Type B pancreatic cell (in vitro differentiated cells): ENCODE data around the gene BCAN. TPM values are rescaled to one million over a fixed set of nuclear protein-coding genes. Genes with fewer than 3 reads are reported as not detected.

ENCODE experiments used
- DNase-seq: peaks from one replicate; pipeline ENCODE4 v3.0.0; 2021; ENCODE audit warnings: mixed read lengths; ENCODE audit not compliant: unreplicated experiment; ENCODE audit errors: extremely low spot score
- H3K27ac Mint-ChIP-seq: 2 replicates; pipeline ENCODE4 v1.8.0; 2021; ENCODE audit warnings: mild to moderate bottlenecking, mixed read lengths
- H3K27me3 Mint-ChIP-seq: 2 replicates; pipeline ENCODE4 v1.8.0; 2021; ENCODE audit warnings: mixed read lengths
- H3K36me3 Mint-ChIP-seq: 2 replicates; pipeline ENCODE4 v1.8.0; 2021; ENCODE audit warnings: mixed read lengths
- H3K4me1 Mint-ChIP-seq: one replicate; pipeline ENCODE4 v1.8.0; 2021; ENCODE audit warnings: mixed read lengths; ENCODE audit not compliant: unreplicated experiment
- H3K4me3 Mint-ChIP-seq: 2 replicates; pipeline ENCODE4 v1.8.0; 2021; ENCODE audit warnings: mild to moderate bottlenecking, mixed read lengths
- H3K9me3 Mint-ChIP-seq: 2 replicates; pipeline ENCODE4 v1.8.0; 2021; ENCODE audit warnings: mixed read lengths
- CTCF ChIP-seq: fragments of 200-600 bp; sonication (generic); conservative IDR thresholded peaks from 2 replicates; pipeline ENCODE4 v1.5.0; 2021; ENCODE audit warnings: antibody characterized with exemption, mild to moderate bottlenecking
- total RNA-seq: library from RNA; stranded (reverse); gene quantifications from 2 replicates; pipeline ENCODE4 v1.2.1, GENCODE V29; 2021; ENCODE audit warnings: low replicate concordance

BCAN gene
- total RNA-seq, 1 donor from 2014 or later = 12.6 TPM

DNA sequence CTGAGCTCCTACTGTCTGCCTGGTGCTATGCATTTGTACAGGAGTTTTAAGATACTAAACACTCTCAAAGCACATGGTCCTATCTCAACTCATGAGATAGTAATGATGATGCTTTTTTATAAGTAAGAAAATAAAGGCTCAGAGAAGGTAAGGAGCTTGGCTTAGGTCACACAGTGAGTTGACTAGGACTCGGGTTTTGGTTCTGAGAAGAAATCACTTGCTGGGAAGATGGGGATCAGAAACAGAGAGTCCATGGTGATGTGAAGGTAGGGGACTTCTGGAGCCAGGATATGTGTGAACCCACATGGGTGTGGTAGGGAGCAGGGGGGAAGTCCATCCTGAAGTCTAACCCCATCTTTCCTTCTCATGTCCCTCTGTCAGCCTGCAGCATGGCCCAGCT lies 3.7 kb downstream of the BCAN start:
- Mint-ChIP-seq H3K4me3 (no peak overlapping the region), H3K4me1 (peaks cover 5% of the 10 kb centered on the region), H3K9me3 (no peaks in the 10 kb centered on the region), H3K27me3 (peaks cover 91% of the 10 kb centered on the region), H3K36me3 (no peaks in the 10 kb centered on the region), H3K27ac (no peak overlapping the region)
- TF ChIP-seq CTCF = no peak
- DNase-seq = no peak

DNA sequence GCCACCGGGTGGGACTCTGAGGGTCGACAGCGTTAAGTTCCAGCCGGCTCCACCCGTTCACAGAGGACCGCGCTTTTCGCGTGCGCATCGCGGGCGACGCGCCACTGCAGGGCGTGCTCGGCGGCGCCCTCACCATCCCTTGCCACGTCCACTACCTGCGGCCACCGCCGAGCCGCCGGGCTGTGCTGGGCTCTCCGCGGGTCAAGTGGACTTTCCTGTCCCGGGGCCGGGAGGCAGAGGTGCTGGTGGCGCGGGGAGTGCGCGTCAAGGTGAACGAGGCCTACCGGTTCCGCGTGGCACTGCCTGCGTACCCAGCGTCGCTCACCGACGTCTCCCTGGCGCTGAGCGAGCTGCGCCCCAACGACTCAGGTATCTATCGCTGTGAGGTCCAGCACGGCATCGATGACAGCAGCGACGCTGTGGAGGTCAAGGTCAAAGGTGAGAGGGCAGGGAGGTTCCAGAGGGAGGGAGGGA lies 4.9 kb downstream of the BCAN start:
- TF ChIP-seq CTCF = no peak
- Mint-ChIP-seq H3K9me3 (no peaks in the 10 kb centered on the region), H3K4me3 (no peak overlapping the region), H3K27ac (no peak overlapping the region), H3K4me1 (peaks cover under 1% of the 10 kb centered on the region), H3K27me3 (peaks cover 89% of the 10 kb centered on the region), H3K36me3 (no peaks in the 10 kb centered on the region)
- no peak for DNase-seq

GRCh38 chr1:156647351-156647750 lies 5.4 kb downstream of the BCAN start:
- no peak overlapping the region for H3K27ac Mint-ChIP-seq
- H3K36me3 Mint-ChIP-seq = no peaks in the 10 kb centered on the region
- no peak for TF ChIP-seq CTCF
- peaks cover 92% of the 10 kb centered on the region for H3K27me3 Mint-ChIP-seq
- no peak for DNase-seq
- H3K4me1 Mint-ChIP-seq = no peaks in the 10 kb centered on the region
- H3K4me3 Mint-ChIP-seq = no peak overlapping the region
- peaks cover 5% of the 10 kb centered on the region for H3K9me3 Mint-ChIP-seq

GRCh38 chr1:156648496-156648895 lies 6.6 kb downstream of the BCAN start:
- Mint-ChIP-seq H3K36me3 (no peaks in the 10 kb centered on the region), H3K9me3 (peaks cover 5% of the 10 kb centered on the region), H3K4me1 (no peaks in the 10 kb centered on the region), H3K27ac (no peak overlapping the region), H3K4me3 (no peak overlapping the region), H3K27me3 (peaks cover 89% of the 10 kb centered on the region)
- no peak for TF ChIP-seq CTCF
- no peak for DNase-seq

DNA sequence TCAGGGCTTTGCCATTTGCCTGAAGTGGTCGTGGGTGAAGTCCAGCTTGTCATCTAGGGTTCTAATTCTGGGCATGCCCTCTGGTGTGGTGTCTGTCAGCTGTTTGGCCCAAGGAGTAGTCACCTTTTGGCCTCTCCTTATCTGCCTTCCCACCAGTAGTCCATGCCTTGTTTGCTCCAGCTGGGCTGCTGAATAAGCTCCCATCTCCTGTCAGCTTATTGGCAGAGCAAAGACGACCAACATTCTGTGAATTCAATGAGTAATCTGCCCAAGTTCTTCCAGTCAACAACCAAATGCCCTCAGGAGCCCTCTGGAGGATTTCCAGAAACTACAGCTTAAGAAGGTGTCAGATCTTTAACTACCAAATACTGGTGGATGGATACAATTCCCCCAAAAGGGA lies 7.0 kb downstream of the BCAN start:
- Mint-ChIP-seq H3K36me3 (no peaks in the 10 kb centered on the region), H3K4me1 (no peaks in the 10 kb centered on the region), H3K4me3 (no peak overlapping the region), H3K9me3 (peaks cover 5% of the 10 kb centered on the region), H3K27me3 (peaks cover 89% of the 10 kb centered on the region), H3K27ac (no peak overlapping the region)
- no peak for TF ChIP-seq CTCF
- no peak for DNase-seq
